CD4-positive, alpha-beta memory T cell (primary cell): ENCODE data around the gene AMMECR1. TPM values are rescaled to one million over a fixed set of nuclear protein-coding genes. Genes with fewer than 3 reads are reported as not detected.

Experiments
- CTCF ChIA-PET: fragments of 350-600 bp; sonication (Branson Sonifier 250); formaldehyde crosslinking; loops from one replicate; lab custom pipeline; 2021; ENCODE audit warnings: inconsistent platforms; ENCODE audit not compliant: partially characterized antibody; lab: Charles Lee
- POLR2A ChIA-PET: fragments of 350-600 bp; sonication (Branson Sonifier 250); formaldehyde crosslinking; loops from one replicate; lab custom pipeline; 2021; ENCODE audit not compliant: partially characterized antibody; lab: Charles Lee
- DNase-seq, 5 donors: peaks; one replicate each; pipeline versions ENCODE4 v3.0.0 to v3.0.0-alpha.2; 2020 to 2022; ENCODE audit warnings: mixed read lengths in 1 of 5
- H3K27ac ChIP-seq: one replicate; pipeline ENCODE4 v1.7.0; 2013; ENCODE audit warnings: low read depth, low read length
- H3K27me3 ChIP-seq: 2 replicates; pipeline ENCODE4 v1.7.0; 2013; ENCODE audit warnings: mild to moderate bottlenecking, low read length, moderate library complexity; ENCODE audit not compliant: insufficient read depth
- H3K36me3 ChIP-seq: 2 replicates; pipeline ENCODE4 v1.7.0; 2013; ENCODE audit warnings: mild to moderate bottlenecking, low read length, moderate library complexity; ENCODE audit not compliant: insufficient read depth
- H3K4me1 ChIP-seq: 2 replicates; pipeline ENCODE4 v1.7.0; 2013; ENCODE audit warnings: mild to moderate bottlenecking, low read length, moderate library complexity; ENCODE audit not compliant: insufficient read depth
- H3K4me3 ChIP-seq, 2 donors: one replicate each; pipeline ENCODE4 v1.7.0; 2013; ENCODE audit warnings: low read length in 2 of 2, mild to moderate bottlenecking in 1 of 2
- H3K9me3 ChIP-seq, 2 donors: one replicate each; pipeline ENCODE4 v1.7.0; 2013; ENCODE audit warnings: low read length in 2 of 2, control low read depth in 1 of 2; ENCODE audit not compliant: control insufficient read depth in 1 of 2
- H3K27ac Mint-ChIP-seq, 7 donors: one replicate each; pipeline ENCODE4 v1.8.0; 2020 to 2021; ENCODE audit warnings: mixed read lengths in 7 of 7, mild to moderate bottlenecking in 6 of 7, inconsistent platforms in 3 of 7, moderate library complexity in 3 of 7
- H3K27me3 Mint-ChIP-seq, 2 donors: one replicate each; pipeline ENCODE4 v1.8.0; 2020 to 2021; ENCODE audit warnings: mixed read lengths in 2 of 2
- H3K36me3 Mint-ChIP-seq, 2 donors: one replicate each; pipeline ENCODE4 v1.8.0; 2020 to 2021; ENCODE audit warnings: mixed read lengths in 2 of 2, inconsistent platforms in 1 of 2, mild to moderate bottlenecking in 1 of 2
- H3K4me1 Mint-ChIP-seq, 4 donors: one replicate each; pipeline ENCODE4 v1.8.0; 2020 to 2021; ENCODE audit warnings: mixed read lengths in 4 of 4, mild to moderate bottlenecking in 1 of 4
- H3K4me3 Mint-ChIP-seq, 8 donors: one replicate each; pipeline ENCODE4 v1.8.0; 2020 to 2021; ENCODE audit warnings: mixed read lengths in 8 of 8, mild to moderate bottlenecking in 7 of 8, moderate library complexity in 6 of 8, inconsistent platforms in 3 of 8
- H3K9me3 Mint-ChIP-seq, 8 donors: one replicate each; pipeline ENCODE4 v1.8.0; 2020 to 2021; ENCODE audit warnings: mixed read lengths in 8 of 8, mild to moderate bottlenecking in 5 of 8, inconsistent platforms in 3 of 8, moderate library complexity in 1 of 8
- intact Hi-C: fragments of 100-400 bp; cut with micrococcal nuclease; formaldehyde crosslinking; loops from one replicate; pipeline ENCODE4 v1.15.1; 2023
- polyA plus RNA-seq, 2 donors: library from polyadenylated mRNA; unstranded; fragments of 300-500 nt; fragmentation: Illumina TruSeq; gene quantifications; one replicate each; pipeline ENCODE4 v1.2.3, GENCODE V29; 2021
- total RNA-seq, 2 experiments: library from RNA; stranded (reverse); gene quantifications; one replicate each; pipeline ENCODE4 v1.2.3, GENCODE V29; 2021

AMMECR1 gene
- total and polyA plus RNA-seq, 4 experiments from 2014 or later, result 15.4 to 21.7 (median 16.8) TPM

- POLR2A ChIA-PET, result no interaction called here
- Histone ChIP-seq H3K27ac (no peak overlapping the region), H3K27me3 (no peaks in the 10 kb centered on the region), H3K9me3 (no peaks in the 10 kb centered on the region), H3K4me1 (peaks cover 5% of the 10 kb centered on the region), H3K36me3 (no peaks in the 10 kb centered on the region), H3K4me3 (no peak overlapping the region)
- Mint-ChIP-seq H3K27ac (no peak overlapping the region), H3K27me3 (peaks cover 0 to 2% of the 10 kb centered on the region in 2 donors), H3K9me3 (no peaks in the 10 kb centered on the region), H3K4me1 (peaks cover 3 to 10% (median 4%) of the 10 kb centered on the region in 4 donors), H3K4me3 (no peak overlapping the region), H3K36me3 (peaks cover 3 to 12% of the 10 kb centered on the region in 2 donors)
- intact Hi-C loops, result no loop called here
- DNase-seq, result no peak
- CTCF ChIA-PET, result interaction anchor here (0.8 to 1.7 kb wide), 2 partner anchors 89 to 154 kb away, joined by 3 to 4 read pairs; no protein-coding TSS in a partner anchor
Measured at GRCh38 chrX:110321670-110322069, 3.8 kb upstream of the AMMECR1 start.

GRCh38 chrX:110321081-110321480 lies 3.2 kb upstream of the AMMECR1 start:
- Mint-ChIP-seq H3K36me3 (peaks cover 3 to 13% of the 10 kb centered on the region in 2 donors), H3K27me3 (peaks cover 0 to 2% of the 10 kb centered on the region in 2 donors), H3K4me1 (peaks cover 3 to 16% (median 4%) of the 10 kb centered on the region in 4 donors), H3K9me3 (no peaks in the 10 kb centered on the region), H3K27ac (no peak overlapping the region), H3K4me3 (no peak overlapping the region)
- H3K4me1 ChIP-seq, result peaks cover 5% of the 10 kb centered on the region
- intact Hi-C loops, result no loop called here
- no peaks in the 10 kb centered on the region for H3K9me3 ChIP-seq
- H3K4me3 ChIP-seq, result no peak overlapping the region
- ChIA-PET POLR2A (no interaction called here), CTCF (interaction anchor here (1.7 kb wide), 1 partner anchor 153 kb away, joined by 4 read pairs; no protein-coding TSS in a partner anchor)
- H3K36me3 ChIP-seq, result no peaks in the 10 kb centered on the region
- no peak overlapping the region for H3K27ac ChIP-seq
- no peaks in the 10 kb centered on the region for H3K27me3 ChIP-seq
- DNase-seq, result no peak

DNA sequence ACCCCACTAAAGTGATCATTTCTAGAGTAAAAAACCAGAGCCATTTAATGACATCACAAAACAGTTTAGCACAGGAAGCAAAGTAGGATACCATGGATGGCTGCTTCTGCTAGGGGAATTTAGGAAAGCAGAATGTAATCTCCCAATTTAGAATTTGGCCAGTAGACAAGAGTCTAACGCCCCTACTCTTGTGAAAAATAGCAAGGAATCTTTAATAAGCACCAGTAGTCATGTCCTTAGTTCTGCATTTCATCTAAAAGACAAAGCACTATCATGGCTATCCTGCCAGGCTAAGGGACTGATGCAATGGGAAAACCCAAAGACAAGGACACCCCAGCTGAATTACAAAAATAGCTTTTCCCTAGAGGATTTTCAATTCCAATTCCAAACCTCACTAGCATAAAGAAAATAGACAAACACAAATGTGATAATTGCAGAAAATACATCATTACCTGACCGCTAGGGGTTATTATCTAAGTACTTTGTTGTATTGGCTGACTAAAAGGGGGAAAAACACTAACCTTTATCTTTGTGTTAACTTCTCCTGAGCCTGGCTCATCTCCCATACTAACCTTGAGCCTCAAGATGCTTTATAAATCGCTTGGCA lies 2.6 kb upstream of the AMMECR1 start:
- peaks cover 4 to 19% (median 6%) of the 10 kb centered on the region in 4 donors for H3K4me1 Mint-ChIP-seq
- no peak overlapping the region for H3K27ac Mint-ChIP-seq
- Histone ChIP-seq H3K27ac (no peak overlapping the region), H3K4me1 (peaks cover 9% of the 10 kb centered on the region), H3K9me3 (no peaks in the 10 kb centered on the region), H3K27me3 (no peaks in the 10 kb centered on the region), H3K4me3 (no peak overlapping the region), H3K36me3 (no peaks in the 10 kb centered on the region)
- H3K9me3 Mint-ChIP-seq, result no peaks in the 10 kb centered on the region
- ChIA-PET CTCF (no interaction called here), POLR2A (no interaction called here)
- H3K36me3 Mint-ChIP-seq, result peaks cover 3 to 13% of the 10 kb centered on the region in 2 donors
- peaks cover 0 to 2% of the 10 kb centered on the region in 2 donors for H3K27me3 Mint-ChIP-seq
- no peak overlapping the region for H3K4me3 Mint-ChIP-seq
- intact Hi-C loops, result no loop called here
- DNase-seq, result no peak

GRCh38 chrX:110318664-110318968 lies 731 bp upstream of the AMMECR1 start:
- Mint-ChIP-seq H3K4me1 (peaks cover 12 to 38% (median 21%) of the 10 kb centered on the region in 4 donors), H3K27me3 (no peaks in the 10 kb centered on the region), H3K27ac (peak overlapping the region; percentile 93 to 98 (median 97)), H3K9me3 (no peaks in the 10 kb centered on the region), H3K36me3 (peaks cover 3 to 13% of the 10 kb centered on the region in 2 donors), H3K4me3 (peak overlapping the region; percentile 93 to 98 (median 94))
- Histone ChIP-seq H3K27me3 (no peaks in the 10 kb centered on the region), H3K36me3 (no peaks in the 10 kb centered on the region), H3K27ac (peak overlapping the region; percentile 68), H3K4me1 (peaks cover 27% of the 10 kb centered on the region), H3K4me3 (peak overlapping the region; percentile 47 to 68), H3K9me3 (no peaks in the 10 kb centered on the region)
- ChIA-PET CTCF (interaction anchor here (1.3 to 2.8 kb wide), 5 partner anchors 81 to 172 kb away, joined by 3 to 12 read pairs (median 7); no protein-coding TSS in a partner anchor), POLR2A (interaction anchor here (0.6 to 5.4 kb wide), 15 partner anchors 14 to 781 kb away, joined by 3 to 76 read pairs (median 6); partner anchors contain the start of gene ACSL4)
- no peak for DNase-seq
- intact Hi-C loops, result loop anchor here (1.0 to 10.0 kb wide), 7 partner anchors 51 to 781 kb away; partner anchors contain the start of genes NXT2 and TMEM164

DNA sequence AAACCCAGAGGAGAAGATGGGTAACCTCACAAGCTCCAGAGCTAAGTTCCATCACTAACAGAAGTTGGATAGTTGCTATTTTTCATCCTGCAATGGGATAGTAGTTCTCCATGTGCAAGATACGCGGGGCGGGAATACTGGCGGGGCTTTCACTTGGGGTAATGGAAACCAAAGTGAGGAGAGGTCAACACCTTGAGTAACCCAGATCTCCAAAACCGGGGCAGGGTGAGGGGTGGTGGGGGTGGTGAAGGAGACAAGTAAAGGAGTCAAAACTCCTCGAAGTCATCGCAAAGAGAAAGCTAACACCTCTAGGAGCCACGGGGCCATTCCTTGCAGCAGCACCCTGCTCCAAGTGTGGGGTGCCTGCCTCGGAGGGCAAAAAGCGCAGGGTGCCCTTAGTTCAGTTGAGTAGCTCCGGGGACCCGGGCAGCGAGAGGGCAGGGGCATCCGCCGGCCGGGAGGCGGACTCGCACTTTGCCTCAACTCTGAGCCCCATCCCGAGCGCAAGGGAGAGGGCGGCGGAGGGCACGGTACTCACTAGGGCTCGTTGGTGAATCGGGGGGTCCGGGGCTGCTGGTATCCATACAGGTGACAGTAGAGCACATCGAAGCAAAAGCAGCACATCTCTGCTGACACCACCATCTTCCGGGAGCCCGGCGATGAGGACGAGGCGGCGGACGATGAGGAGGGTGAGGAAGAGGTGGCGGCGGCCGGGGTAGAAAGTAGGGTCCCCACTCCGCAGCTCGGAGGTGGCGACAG lies 645 bp downstream of the AMMECR1 start:
- no peaks in the 10 kb centered on the region for H3K27me3 ChIP-seq
- H3K4me1 ChIP-seq, result peaks cover 37% of the 10 kb centered on the region
- peak overlapping the region; percentile 68 for H3K27ac ChIP-seq
- Mint-ChIP-seq H3K4me1 (peaks cover 22 to 51% (median 29%) of the 10 kb centered on the region in 4 donors), H3K27me3 (no peaks in the 10 kb centered on the region), H3K27ac (peak overlapping the region; percentile 71 to 95 (median 93)), H3K9me3 (no peaks in the 10 kb centered on the region), H3K36me3 (peaks cover 3 to 13% of the 10 kb centered on the region in 2 donors), H3K4me3 (peak overlapping the region; percentile 89 to 98 (median 96))
- peak in 3 of 5 donors; percentile 24 to 52 (median 27) for DNase-seq
- POLR2A ChIA-PET, result interaction anchor here (0.7 to 5.4 kb wide), 25 partner anchors 10 to 585 kb away, joined by 3 to 76 read pairs (median 4); partner anchors contain the start of gene ACSL4
- intact Hi-C loops, result loop anchor here (5.0 to 10.0 kb wide), 5 partner anchors 50 to 780 kb away; partner anchors contain the start of genes NXT2 and TMEM164
- peak overlapping the region; percentile 44 to 75 for H3K4me3 ChIP-seq
- CTCF ChIA-PET, result interaction anchor here (0.9 to 2.8 kb wide), 9 partner anchors 12 to 171 kb away, joined by 3 to 12 read pairs (median 5); no protein-coding TSS in a partner anchor
- H3K36me3 ChIP-seq, result no peaks in the 10 kb centered on the region
- H3K9me3 ChIP-seq, result no peaks in the 10 kb centered on the region

DNA sequence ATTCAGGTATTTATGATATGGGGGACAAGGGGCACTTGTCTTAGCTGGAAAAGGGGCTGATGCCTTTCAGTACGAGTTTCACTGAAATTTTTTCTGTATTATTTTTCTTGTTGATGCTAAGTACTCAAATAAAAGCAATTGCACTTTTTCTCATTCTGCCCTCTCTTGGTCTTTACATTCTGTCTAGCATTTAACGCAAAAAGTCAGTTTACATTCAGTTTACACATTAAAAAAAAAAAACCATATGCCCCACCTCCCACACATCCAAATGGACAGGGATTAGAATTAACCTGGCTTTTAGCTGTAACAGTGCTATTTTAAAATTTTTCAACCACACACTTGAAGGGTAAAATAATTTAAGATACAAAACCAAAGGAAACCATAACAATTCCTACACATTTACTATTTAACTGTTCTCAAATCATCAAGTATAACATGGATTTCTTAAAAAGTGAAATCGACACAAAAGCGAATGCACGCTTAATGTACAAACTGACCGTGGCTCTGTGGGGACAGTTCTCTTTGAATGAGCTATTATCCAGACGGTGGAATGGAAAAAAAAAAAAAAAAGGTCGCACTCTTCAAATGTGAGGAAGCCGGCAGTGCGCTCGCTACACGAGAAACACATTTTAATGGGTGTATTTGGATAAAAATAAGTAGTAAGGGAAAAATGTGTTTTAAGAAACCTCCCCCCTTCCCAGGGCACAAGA lies 1.4 kb downstream of the AMMECR1 start:
- no peaks in the 10 kb centered on the region for H3K9me3 ChIP-seq
- peaks cover 45% of the 10 kb centered on the region for H3K4me1 ChIP-seq
- Mint-ChIP-seq H3K27me3 (no peaks in the 10 kb centered on the region), H3K36me3 (peaks cover 3 to 13% of the 10 kb centered on the region in 2 donors), H3K9me3 (no peaks in the 10 kb centered on the region), H3K4me1 (peaks cover 23 to 58% (median 32%) of the 10 kb centered on the region in 4 donors), H3K4me3 (peak overlapping the region; percentile 89 to 98 (median 96)), H3K27ac (peak overlapping the region; percentile 35 to 95 (median 93))
- CTCF ChIA-PET, result interaction anchor here (0.9 to 2.3 kb wide), 6 partner anchors 78 to 156 kb away, joined by 3 to 9 read pairs (median 4); no protein-coding TSS in a partner anchor
- POLR2A ChIA-PET, result interaction anchor here (0.8 to 5.4 kb wide), 15 partner anchors 9 to 138 kb away, joined by 3 to 76 read pairs (median 5); no protein-coding TSS in a partner anchor
- peak overlapping the region; percentile 68 for H3K27ac ChIP-seq
- intact Hi-C loops, result loop anchor here (5.0 to 10.0 kb wide), 5 partner anchors 49 to 779 kb away; partner anchors contain the start of genes NXT2 and TMEM164
- no peaks in the 10 kb centered on the region for H3K36me3 ChIP-seq
- DNase-seq, result no peak
- H3K4me3 ChIP-seq, result peak overlapping the region; percentile 44 to 75
- H3K27me3 ChIP-seq, result no peaks in the 10 kb centered on the region
